AG10803 (cell line): ENCODE results near the gene COA8.

Experiments used
- DNase-seq: peaks from one replicate; pipeline ENCODE4 v3.0.0; 2010; ENCODE audit warnings: low read depth
- H3K4me3 ChIP-seq: 2 replicates; pipeline ENCODE4 v1.5.1; 2011; ENCODE audit warnings: mild to moderate bottlenecking, low read length, control low read depth
- CTCF ChIP-seq: conservative IDR thresholded peaks from 2 replicates; pipeline ENCODE4 v1.5.1; 2011; ENCODE audit warnings: mild to moderate bottlenecking, low read length, control low read depth, inconsistent platforms

COA8 gene

GRCh38 chr14:103563844-103564505 is 1.2 kb downstream of the COA8 start:
- DNase-seq, result no peak
- peak overlapping the region; percentile 87 for H3K4me3 ChIP-seq
- TF ChIP-seq CTCF, result no peak

- no peak overlapping the region for H3K4me3 ChIP-seq
- DNase-seq, result no peak
- no peak for TF ChIP-seq CTCF
Measured at GRCh38 chr14:103568952-103569351, 6.2 kb downstream of the COA8 start.

- DNase-seq, result no peak
- no peak overlapping the region for H3K4me3 ChIP-seq
- TF ChIP-seq CTCF, result no peak
Measured at GRCh38 chr14:103569408-103569807, 6.6 kb downstream of the COA8 start.

GRCh38 chr14:103574104-103574503 is 11.3 kb downstream of the COA8 start:
- no peak overlapping the region for H3K4me3 ChIP-seq
- DNase-seq, result no peak
- TF ChIP-seq CTCF, result no peak

GRCh38 chr14:103574707-103575285 is 12.0 kb downstream of the COA8 start:
- H3K4me3 ChIP-seq, result no peak overlapping the region
- DNase-seq, result no peak
- TF ChIP-seq CTCF, result no peak

- TF ChIP-seq CTCF, result no peak
- H3K4me3 ChIP-seq, result no peak overlapping the region
- peak; percentile 88 for DNase-seq
Measured at GRCh38 chr14:103576371-103577024, 13.7 kb downstream of the COA8 start.
